ENCODE measurements around the gene THOP1.

- no peak for TF ChIP-seq CTCF (IDR thresholded peaks at IDR 0.05; ENCODE audit: low read depth, low read length, poor library complexity, severe bottlenecking)
- TF ChIP-seq EZH2phosphoT487 (IDR thresholded peaks at IDR 0.05; ENCODE audit: borderline replicate concordance, low read length), result no peak
Observed at GRCh38 chr19:2799273-2800020, 14.1 kb downstream of the THOP1 start.
